Skin of body (tissue), 2 donors: ENCODE data around the gene TMEM267. TPM values are rescaled to one million over a fixed set of nuclear protein-coding genes. Genes with fewer than 3 reads are reported as not detected.
A peak's percentile ranks its signal among the peaks of the same experiment; 100 is the strongest.
"Not testable (repeated sequence)": the region's sequence is repeated elsewhere in the genome, so short reads cannot be mapped to it uniquely, and the experiment has no call there.

Source experiments
- DNase-seq: peaks from one replicate; lab custom pipeline; 2025; lab: John Stamatoyannopoulos, UW
- total RNA-seq: library from RNA; depleted of rRNA; stranded (reverse); fragments of >200 nt; gene quantifications from one replicate; pipeline ENCODE4 v1.2.3, GENCODE V29; 2014

The TMEM267 gene
- total RNA-seq, result 13.5 TPM

DNA sequence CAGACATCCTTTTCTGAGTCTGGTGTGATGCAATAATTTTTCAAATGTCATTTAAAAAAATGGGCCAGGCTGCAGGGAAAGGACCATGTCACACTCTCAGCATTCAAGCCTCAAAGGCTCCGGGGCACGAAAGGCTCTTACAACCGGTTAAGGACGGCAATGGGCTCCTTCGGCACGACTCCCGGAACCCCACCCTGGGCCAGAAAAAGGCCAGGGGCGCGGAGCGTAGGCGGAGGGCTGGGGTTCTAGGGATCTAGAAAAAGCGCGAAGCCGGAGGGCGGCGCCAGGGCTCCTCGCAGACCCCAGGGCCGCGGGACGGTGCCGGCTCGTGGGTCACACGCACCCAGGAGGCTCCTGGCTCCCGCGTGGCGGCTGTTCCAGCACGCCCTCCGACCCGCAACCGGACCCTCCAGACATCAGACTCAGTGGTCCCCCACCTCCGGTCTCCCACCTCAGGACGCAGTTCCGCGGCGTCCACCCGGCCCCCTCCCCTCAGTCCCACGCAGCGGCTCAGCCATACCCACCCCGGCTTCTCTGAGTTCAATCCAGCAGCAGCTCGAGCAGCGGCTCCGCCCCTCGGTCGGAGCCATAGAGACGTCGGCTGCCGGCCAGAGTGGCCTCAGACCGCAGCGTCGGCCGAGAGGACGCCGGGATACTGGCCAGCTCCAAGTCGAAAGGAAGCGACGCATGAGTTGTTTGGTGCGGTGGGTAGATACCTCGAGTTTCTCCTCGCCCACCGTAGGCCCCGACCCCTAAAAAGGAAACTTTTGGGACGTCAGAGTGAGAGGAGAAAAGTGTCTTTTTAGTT, at the start of gene TMEM267:
Gene TMEM267, minus strand, starts transcription at position 568 of the 808 bp plus-strand sequence. CDS start 29,896 bp downstream, outside the sequence.
- peak; percentile 92 for DNase-seq

- DNase-seq, result no peak
Measured at GRCh38 chr5:43530648-43531047, 47.0 kb upstream of the TMEM267 start.

DNA sequence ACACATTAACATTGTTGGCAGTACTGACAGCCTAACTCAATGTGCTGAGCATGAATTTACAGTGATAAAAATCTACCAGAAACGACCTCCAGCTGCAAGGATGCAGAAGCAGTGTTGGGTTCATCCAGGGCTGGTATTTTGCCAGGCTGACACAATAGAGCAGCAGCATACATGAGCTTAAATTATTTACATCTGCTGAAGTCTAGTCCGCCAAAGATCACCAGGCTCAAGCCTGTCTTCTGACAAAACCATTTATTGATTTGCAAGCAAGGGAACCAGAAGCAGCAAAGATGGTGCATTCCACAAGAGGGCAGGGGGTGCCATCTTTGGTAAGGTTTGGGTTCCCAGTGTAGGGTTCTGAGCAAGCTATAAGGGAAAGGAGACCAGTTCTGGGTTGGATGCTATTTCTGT, 40.0 kb upstream of the TMEM267 start:
- DNase-seq, result peak; percentile 87

DNA sequence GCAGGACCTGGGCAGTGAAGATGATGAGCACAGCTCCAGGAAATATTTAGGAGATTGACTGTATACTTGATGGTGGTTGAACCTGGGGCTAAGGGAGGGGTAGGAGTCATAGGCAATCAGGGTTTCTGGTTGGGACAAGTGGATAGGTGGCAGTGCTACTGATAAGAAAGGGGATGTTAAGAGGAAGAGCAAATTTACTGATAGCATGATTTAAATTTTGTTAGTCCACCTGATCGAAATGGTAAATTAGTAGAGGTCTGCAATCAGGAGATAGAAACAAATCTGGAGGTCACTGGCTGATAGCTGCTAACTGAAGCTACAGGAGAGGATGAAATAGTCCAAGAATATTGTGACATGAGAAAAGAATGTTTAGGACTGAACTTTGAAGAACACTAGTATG, 37.0 kb upstream of the TMEM267 start:
- DNase-seq, result no peak

- DNase-seq, result no peak
Measured at GRCh38 chr5:43515678-43516048, 32.0 kb upstream of the TMEM267 start.

- peak; percentile 95 for DNase-seq
Measured at GRCh38 chr5:43514816-43515677, 31.4 kb upstream of the TMEM267 start, which contains the start of gene C5orf34. TSS of gene C5orf34 (minus strand) at chr5:43515148. CDS start at chr5:43509339, 5,809 bp downstream.

- DNase-seq, result peak; percentile 62
Measured at GRCh38 chr5:43514471-43514815, 30.8 kb upstream of the TMEM267 start.

DNA sequence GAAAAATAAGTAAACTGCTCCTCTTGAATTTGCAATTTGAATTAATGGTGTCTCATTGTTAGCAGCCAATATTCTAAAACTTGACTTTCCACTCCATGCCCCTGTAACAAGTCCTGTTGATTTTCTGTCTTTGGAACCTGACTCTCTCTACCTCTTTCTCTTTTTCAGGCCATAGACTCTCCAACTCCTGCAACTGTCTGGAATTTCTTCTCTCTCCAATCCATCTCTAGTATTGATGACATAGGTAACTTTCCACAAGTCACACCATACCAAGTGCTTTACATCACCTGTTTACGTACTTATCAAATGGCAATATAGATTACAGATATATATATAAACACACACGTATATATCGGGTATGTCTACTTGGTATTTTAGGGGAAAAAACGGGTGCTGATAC, 30.4 kb upstream of the TMEM267 start:
- no peak for DNase-seq

DNA sequence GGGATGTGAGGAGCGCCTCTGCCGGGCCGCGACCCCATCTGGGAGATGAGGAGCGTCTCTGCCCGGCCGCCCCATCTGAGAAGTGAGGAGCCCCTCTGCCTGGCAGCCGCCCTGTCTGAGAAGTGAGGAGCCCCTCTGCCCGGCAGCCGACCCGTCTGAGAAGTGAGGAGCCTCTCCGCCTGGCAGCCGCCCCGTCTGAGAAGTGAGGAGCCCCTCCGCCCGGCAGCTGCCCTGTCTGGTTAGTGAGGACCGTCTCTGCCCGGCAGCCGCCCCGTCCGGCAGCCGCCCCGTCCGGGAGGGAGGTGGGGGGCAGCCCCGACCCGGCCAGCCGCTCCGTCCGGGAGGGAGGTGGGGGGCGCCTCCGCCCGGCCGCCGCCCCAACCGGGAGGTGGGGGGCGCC, 27.4 kb upstream of the TMEM267 start:
- DNase-seq, result not testable (repeated sequence)

- no peak for DNase-seq
Measured at GRCh38 chr5:43498581-43498980, 14.9 kb upstream of the TMEM267 start.

GRCh38 chr5:43497311-43498104, 13.8 kb upstream of the TMEM267 start:
- no peak for DNase-seq

DNA sequence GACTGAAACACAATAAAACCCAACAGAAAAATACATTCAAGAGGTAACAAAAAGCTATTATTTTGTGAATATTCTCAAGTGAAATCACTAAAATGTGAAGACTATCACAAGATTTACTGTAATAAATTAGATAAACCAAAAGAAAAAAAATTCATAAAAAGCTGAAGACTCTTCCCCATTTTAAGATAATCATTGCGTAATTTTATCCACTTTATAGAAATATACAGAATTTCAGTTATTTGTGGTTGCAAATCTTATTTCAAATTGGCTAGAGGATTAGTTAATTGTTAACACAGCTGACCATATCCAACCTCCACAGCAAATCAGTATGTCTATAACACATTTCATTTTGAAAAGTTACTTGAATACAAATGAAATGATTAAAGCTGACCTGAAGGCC, 7.7 kb upstream of the TMEM267 start:
- no peak for DNase-seq

DNA sequence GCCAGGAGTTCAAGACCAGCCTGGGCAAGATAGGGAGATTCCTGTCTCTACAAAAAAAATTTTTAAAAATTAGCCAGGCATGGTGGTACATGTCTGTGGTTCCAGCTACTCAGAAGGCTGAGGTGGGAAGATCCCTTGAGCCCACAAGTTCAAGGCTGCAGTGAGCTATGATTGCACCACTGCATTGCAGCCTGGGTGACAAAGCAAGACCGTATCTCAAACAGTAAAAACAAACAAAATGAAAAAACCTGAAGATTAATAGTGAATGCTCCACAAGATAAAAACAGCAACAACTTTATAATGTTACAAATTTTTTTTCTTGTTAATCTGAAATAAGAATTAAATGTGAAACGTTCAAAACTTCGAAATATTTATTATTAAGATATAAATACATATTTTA, 2.7 kb upstream of the TMEM267 start:
- DNase-seq, result no peak

DNA sequence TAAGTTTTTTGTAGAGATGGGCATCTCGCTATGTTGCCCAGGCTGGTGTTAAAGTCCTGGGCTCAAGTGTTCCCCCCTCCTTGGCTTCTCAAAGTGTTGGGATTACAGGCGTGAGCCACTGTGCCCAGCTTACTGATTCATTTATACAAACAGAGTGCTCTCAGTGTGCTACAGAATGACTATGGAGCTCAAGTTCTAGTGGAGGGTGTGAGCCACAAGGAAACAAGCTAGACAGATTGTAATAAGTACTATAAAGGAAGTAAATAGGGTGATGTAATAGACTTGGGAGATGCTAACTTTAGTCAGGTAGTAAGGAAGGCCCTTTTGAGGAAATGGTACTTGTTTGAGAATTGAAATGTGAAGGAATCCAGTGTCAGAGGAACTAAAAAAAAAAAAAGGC, 1.7 kb upstream of the TMEM267 start:
- no peak for DNase-seq

DNA sequence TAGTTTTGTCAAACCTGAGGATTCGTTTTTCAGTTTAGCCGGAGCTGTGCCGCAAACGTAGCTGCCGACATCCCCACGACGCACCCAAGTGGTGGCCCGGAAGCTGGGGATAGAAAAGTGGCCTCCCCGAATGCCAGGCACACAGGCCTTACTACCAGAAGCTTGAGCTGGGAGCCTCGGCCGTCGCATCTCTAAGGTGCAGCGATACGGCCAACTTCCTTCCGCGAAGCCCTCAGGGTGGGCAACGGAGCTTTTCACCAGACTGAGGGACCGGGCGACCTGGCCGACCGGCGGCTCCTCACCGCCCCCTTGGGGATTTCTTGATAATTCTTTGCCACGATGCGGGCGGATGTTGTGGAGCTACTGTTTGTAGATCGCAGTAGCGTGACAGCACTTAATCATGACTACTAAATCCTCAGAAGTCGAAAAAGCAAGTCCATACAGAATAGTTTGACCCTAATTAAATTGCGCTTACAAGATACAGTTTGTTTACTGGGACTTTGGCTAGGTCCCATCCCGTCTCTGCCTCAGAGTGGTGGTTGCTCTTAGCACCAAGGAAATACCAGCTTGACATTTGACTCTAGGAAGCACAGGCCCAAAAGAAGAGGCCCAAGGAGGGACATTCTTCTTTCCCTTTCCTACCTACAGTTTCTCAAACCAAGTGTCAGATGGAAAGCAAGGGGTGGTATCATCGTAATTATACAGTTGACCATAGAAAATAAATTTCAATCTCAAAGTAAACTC, 613 bp upstream of the TMEM267 start:
- DNase-seq, result peak; percentile 89

GRCh38 chr5:43482490-43483297, 971 bp downstream of the TMEM267 start:
- peak; percentile 34 for DNase-seq

DNA sequence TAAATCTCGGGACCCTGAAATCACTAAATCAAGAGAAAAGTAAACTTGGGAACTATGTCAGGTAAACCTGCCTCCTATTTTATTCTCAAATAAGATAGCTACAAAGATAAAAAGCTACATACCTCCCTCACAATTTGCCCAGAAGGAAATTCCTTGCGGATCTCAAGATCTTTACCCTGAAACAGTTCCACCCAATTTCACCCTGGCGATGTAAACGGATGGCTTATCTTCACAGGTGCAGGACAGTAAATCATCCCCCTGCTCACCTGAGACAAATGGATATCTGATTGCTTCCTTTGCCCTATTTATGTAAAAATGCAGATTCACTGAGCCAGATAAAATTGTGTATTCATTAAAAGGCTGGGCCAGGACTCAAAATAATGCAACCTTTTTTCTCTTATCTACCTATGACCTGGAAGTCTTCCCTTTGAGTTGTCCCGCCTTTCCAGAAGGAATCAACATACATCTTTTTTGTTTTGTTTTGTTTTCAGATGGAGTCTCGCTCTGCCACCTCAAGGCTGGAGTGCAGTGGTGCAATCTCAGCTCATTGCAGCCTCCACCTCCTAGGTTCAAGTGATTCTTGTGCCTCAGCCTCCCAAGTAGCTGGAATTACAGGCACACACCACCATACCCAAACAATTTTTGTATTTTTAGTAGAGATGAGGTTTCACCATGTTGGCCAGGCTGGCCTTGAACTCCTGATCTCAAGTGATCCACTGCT, 13.8 kb downstream of the TMEM267 start:
- DNase-seq, result no peak

GRCh38 chr5:43467100-43467499, 16.6 kb downstream of the TMEM267 start:
- DNase-seq, result no peak

- DNase-seq, result not testable (repeated sequence)
Measured at GRCh38 chr5:43465455-43465854, 18.2 kb downstream of the TMEM267 start.
